Lung (tissue), 12 donors: ENCODE data around the gene KPNA6. TPM values are rescaled to one million over a fixed set of nuclear protein-coding genes. Genes with fewer than 3 reads are reported as not detected.

Experiments used
- ATAC-seq: fragments of 200-7000 bp; cut with Tn5 transposase; one replicate; pipeline ENCODE4 v1.9.1; 2020; ENCODE audit warnings: moderate number of reproducible peaks; ENCODE audit not compliant: insufficient read depth, low FRiP score
- DNase-seq, 3 donors: peaks; one replicate each; pipeline ENCODE4 v3.0.0-alpha.2; 2013 to 2017
- H3K27ac ChIP-seq, 2 donors: one replicate each; pipeline ENCODE4 v1.5.1; 2013; ENCODE audit warnings: mild to moderate bottlenecking in 2 of 2, moderate library complexity in 2 of 2, control low read depth in 1 of 2, inconsistent platforms in 1 of 2, low read depth in 1 of 2, low read length in 1 of 2
- H3K27me3 ChIP-seq, 3 donors: one replicate each; pipeline ENCODE4 v1.5.1; 2013; ENCODE audit warnings: low read length in 2 of 3; ENCODE audit not compliant: control insufficient read depth in 3 of 3, insufficient read depth in 3 of 3
- H3K36me3 ChIP-seq, 4 donors: one replicate each; pipeline ENCODE4 v1.5.1; 2013; ENCODE audit warnings: low read length in 4 of 4, mild to moderate bottlenecking in 1 of 4, moderate library complexity in 1 of 4; ENCODE audit not compliant: control insufficient read depth in 4 of 4, insufficient read depth in 4 of 4
- H3K4me1 ChIP-seq, 5 donors: one replicate each; pipeline ENCODE4 v1.5.1; 2013; ENCODE audit warnings: low read length in 5 of 5, mild to moderate bottlenecking in 2 of 5, moderate library complexity in 1 of 5; ENCODE audit not compliant: control insufficient read depth in 5 of 5, insufficient read depth in 5 of 5
- H3K4me3 ChIP-seq: one replicate; pipeline ENCODE4 v1.5.1; 2013; ENCODE audit warnings: mild to moderate bottlenecking, control low read depth, moderate library complexity
- H3K9ac ChIP-seq, 2 donors: one replicate each; pipeline ENCODE4 v1.5.1; 2013; ENCODE audit warnings: low read length in 2 of 2, control low read depth in 1 of 2; ENCODE audit not compliant: insufficient read depth in 1 of 2
- H3K9me3 ChIP-seq, 4 donors: one replicate each; pipeline ENCODE4 v1.5.1; 2013; ENCODE audit warnings: low read length in 3 of 4, mild to moderate bottlenecking in 1 of 4, moderate library complexity in 1 of 4; ENCODE audit not compliant: control insufficient read depth in 4 of 4, insufficient read depth in 3 of 4
- WGBS, 2 donors: extraction: QIAGEN DNeasy Blood & Tissue Kit; methylation state at CpG; one replicate each; pipeline ENCODE4 v1.1.7; 2013; 5-methylcytosine and 5-hydroxymethylcytosine counted together
- polyA plus RNA-seq, 2 donors: library from polyadenylated mRNA; stranded (reverse); fragments of 200-250 nt; gene quantifications; one replicate each; pipeline ENCODE4 v1.2.1, GENCODE V29; 2013
- total RNA-seq, 2 donors: library from RNA; depleted of rRNA in 1 of 2; stranded (reverse); fragments of >200 nt in 1 of 2; gene quantifications; one replicate each; pipeline ENCODE4 v1.2.1, GENCODE V29; 2014 to 2021
- TF ChIP-seq, protein P1 (sequence below): IDR thresholded peaks from 2 replicates; pipeline ENCODE4 v1.5.1; 2012; ENCODE audit warnings: mild to moderate bottlenecking; ENCODE audit errors: control extremely low read depth, extremely low read depth
- donor health status: control.
- donor health status: control.
- donor health status: Bipolar disorder and iron deficiency.
- donor health status: healthy.
- donor health status: DM: yes; HTN: yes; CAD: no.

KPNA6 gene
- total and polyA plus RNA-seq, 4 donors = 7.9 to 54.0 (median 23.2) TPM

DNA sequence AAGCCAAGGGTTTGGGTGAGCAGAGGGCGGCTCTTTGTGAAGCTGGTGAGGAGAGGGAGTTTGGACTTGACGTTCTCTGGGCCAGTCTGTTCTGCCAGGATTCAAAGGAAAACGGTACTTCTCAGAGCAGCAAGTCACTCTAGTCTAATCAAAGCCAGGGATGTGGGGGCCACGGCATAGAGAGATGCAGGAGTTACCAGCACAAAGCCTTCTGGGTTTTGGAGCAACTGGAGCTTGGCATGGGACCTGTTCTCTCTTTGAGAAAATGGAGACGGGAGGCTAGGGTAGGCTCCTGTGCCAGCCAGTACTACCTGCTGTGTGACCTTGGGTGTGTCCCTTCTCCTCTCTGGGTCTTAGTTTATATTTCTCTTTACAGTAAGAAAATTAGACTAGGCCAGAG, 73.7 kb downstream of the KPNA6 start:
- ATAC-seq (no peak), DNase-seq (no peak)
- Histone ChIP-seq H3K9ac (no peak overlapping the region), H3K4me1 (peaks cover 2 to 23% (median 12%) of the 10 kb centered on the region in 5 donors), H3K9me3 (no peaks in the 10 kb centered on the region), H3K27me3 (no peaks in the 10 kb centered on the region), H3K36me3 (peaks cover 4 to 25% (median 19%) of the 10 kb centered on the region in 4 donors), H3K4me3 (no peak overlapping the region), H3K27ac (no peak overlapping the region)
- TF ChIP-seq, protein P1, sequence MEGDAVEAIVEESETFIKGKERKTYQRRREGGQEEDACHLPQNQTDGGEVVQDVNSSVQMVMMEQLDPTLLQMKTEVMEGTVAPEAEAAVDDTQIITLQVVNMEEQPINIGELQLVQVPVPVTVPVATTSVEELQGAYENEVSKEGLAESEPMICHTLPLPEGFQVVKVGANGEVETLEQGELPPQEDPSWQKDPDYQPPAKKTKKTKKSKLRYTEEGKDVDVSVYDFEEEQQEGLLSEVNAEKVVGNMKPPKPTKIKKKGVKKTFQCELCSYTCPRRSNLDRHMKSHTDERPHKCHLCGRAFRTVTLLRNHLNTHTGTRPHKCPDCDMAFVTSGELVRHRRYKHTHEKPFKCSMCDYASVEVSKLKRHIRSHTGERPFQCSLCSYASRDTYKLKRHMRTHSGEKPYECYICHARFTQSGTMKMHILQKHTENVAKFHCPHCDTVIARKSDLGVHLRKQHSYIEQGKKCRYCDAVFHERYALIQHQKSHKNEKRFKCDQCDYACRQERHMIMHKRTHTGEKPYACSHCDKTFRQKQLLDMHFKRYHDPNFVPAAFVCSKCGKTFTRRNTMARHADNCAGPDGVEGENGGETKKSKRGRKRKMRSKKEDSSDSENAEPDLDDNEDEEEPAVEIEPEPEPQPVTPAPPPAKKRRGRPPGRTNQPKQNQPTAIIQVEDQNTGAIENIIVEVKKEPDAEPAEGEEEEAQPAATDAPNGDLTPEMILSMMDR = no peak
- WGBS, 2 donors = 85 to 92% methylated on average over 5 of the region's 5 CpGs

DNA sequence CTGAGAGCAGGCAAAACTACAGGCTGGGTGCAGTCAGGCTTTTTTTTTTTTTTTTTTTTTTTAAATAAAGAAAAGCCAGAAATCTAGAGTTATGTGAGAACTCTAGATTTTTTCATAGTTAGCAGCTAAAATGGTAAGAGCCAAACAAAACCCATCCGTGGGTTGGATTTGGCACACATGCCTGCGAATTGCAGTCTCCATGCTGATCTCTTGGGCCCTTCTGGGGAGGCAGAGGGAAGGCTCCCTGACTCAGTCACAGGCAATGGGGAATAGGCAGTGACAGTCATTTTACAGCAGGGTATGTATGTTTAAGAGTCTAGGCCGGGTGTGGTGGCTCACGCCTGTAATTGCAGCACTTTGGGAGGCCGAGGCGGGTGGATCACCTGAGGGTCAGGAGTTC, 74.2 kb downstream of the KPNA6 start:
- Histone ChIP-seq H3K36me3 (peaks cover 4 to 28% (median 20%) of the 10 kb centered on the region in 4 donors), H3K9me3 (no peaks in the 10 kb centered on the region), H3K4me3 (no peak overlapping the region), H3K27me3 (no peaks in the 10 kb centered on the region), H3K27ac (no peak overlapping the region), H3K4me1 (peaks cover 2 to 23% (median 12%) of the 10 kb centered on the region in 5 donors), H3K9ac (no peak overlapping the region)
- WGBS, 2 donors = 92 to 95% methylated on average over 6 of the region's 6 CpGs
- ATAC-seq = no peak
- no peak for DNase-seq
- TF ChIP-seq, protein P1 = no peak

DNA sequence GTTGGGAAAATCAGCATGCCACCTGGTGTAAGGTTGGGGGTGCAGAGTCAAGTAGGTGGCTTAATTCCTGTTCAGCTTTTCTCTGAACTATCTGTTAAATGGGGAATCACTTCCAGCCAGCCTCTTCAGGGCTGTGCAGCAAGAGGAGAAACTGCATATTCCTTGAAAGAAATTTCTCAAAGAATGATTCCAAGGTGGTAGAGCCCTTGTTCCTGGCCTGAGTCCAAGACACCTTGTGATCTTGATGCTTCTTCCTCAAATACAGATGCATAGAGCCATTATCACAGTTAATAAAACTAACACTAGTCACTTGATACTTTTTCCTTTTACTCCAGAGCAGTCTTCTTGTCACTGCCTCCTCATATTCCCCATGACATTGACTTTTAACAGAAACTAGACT, 76.8 kb downstream of the KPNA6 start:
- Histone ChIP-seq H3K4me3 (no peak overlapping the region), H3K4me1 (peaks cover 0 to 21% (median 12%) of the 10 kb centered on the region in 5 donors)

More for the DNA sequence above, 76.8 kb downstream of the KPNA6 start:
- DNase-seq = no peak
- Histone ChIP-seq H3K9ac (no peak overlapping the region), H3K27me3 (no peaks in the 10 kb centered on the region), H3K27ac (no peak overlapping the region), H3K36me3 (peaks cover 12 to 49% (median 39%) of the 10 kb centered on the region in 4 donors), H3K9me3 (no peaks in the 10 kb centered on the region)
- no peak for ATAC-seq
- TF ChIP-seq, protein P1 = no peak
